Glomerular endothelial cell (primary cell): ENCODE results near the gene SF3B6. TPM values are rescaled to one million over a fixed set of nuclear protein-coding genes. Genes with fewer than 3 reads are reported as not detected.

Experiments used
- DNase-seq: peaks from one replicate; pipeline ENCODE4 v3.0.0-alpha.2; 2011; ENCODE audit warnings: low read depth, low spot score; ENCODE audit errors: extremely low read depth
- total RNA-seq: library from RNA; depleted of rRNA; stranded (reverse); fragments of >200 nt; gene quantifications from 2 replicates; pipeline ENCODE4 v1.2.3, GENCODE V29; 2015

SF3B6 gene
- total RNA-seq, 1 donor from 2014 or later, result 163 TPM

DNA sequence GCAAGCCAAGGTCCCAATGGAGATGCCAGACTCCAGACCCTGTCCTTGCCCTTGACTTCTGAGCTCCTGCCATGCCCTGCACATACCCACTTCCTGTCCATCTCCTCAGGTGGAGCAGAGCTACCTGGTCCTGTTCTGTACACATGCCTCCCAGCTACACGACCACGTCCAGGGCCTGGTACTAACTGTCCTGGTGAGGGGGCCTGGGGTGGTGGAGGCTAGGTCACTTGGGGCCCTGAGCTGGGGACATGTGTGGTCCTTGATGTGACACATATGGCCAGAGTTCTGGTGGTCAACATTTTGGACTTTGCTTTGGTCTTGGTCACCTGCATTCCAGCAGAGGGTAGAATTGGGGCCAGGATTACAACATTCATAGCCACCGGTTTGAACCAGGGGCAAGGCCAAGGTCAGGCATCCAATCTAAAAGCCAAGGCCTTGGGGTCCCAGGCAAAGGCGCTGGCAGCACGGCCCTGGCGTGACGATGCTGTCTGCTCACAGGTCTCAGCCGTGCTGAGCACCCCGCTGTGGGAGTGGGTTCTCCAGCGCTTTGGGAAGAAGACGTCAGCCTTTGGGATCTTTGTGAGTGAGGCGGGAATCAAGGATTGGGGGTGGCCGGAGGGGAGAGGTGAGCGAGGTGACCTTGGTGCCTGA lies 53.7 kb downstream of the SF3B6 start:
- no peak for DNase-seq

GRCh38 chr2:24021122-24021998 lies 54.8 kb downstream of the SF3B6 start:
- DNase-seq, result no peak

DNA sequence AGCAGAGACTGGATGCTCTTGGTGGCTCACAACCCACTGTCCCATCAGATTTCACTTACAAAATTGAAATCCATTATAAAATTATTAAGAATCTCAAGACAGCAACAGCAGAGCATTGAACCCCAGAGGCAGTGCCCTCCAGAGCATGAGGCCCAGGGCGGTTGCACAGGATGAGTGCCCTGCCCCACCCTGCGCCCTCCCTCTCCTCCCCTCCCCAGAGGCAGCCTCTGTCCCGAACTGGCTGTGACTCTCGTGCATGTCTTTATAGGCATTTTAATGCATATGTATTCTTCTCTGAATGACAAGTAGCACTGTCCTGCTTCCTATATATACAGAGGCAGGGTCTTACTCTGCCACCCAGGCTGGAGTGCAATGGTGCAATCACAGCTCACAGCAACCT lies 55.9 kb downstream of the SF3B6 start:
- no peak for DNase-seq

DNA sequence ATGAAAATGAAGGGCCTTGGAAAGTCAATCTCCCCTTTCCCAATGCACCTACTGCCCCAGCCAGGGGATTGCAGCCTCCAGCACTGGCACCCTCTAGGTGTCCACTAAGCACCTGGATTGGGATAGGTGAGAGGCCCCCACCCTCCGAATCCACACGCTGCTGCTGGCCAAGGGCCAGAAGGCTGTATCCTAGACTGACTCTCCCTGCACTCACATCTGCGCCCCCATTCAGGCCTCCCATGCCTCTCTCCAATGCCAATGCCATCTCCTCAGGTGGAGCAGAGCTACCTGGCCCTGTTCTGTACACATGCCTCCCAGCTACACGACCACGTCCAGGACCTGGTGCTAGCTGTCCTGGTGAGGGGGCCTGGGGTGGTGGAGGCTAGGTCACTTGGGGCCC lies 56.4 kb downstream of the SF3B6 start:
- DNase-seq, result no peak

- no peak for DNase-seq
These were observed 57.9 kb downstream of the SF3B6 start for GRCh38 chr2:24018241-24018640.

GRCh38 chr2:24017711-24018110 lies 58.4 kb downstream of the SF3B6 start:
- DNase-seq, result no peak

Other genes with a start within 250 kb of the SF3B6 start
- gene ATAD2B, start 149.2 kb downstream of the SF3B6 start, total RNA-seq, result 6.5 and 12.7 TPM in 2 replicates
- 10.4 and 12.0 TPM in 2 replicates for gene UBXN2A, start 135.9 kb downstream of the SF3B6 start, total RNA-seq
- gene MFSD2B, start 66.2 kb downstream of the SF3B6 start, total RNA-seq, result 0.53 TPM in 1 of 2 replicates, not detected in the other
- gene WDCP, start 28.9 kb downstream of the SF3B6 start, total RNA-seq, result 9.1 and 10.4 TPM in 2 replicates
- 14.9 and 18.1 TPM in 2 replicates for gene FKBP1B, start 26.6 kb downstream of the SF3B6 start, total RNA-seq
- gene TP53I3, start 8.5 kb upstream of the SF3B6 start, total RNA-seq, result 80.3 and 133 TPM in 2 replicates
- gene PFN4, start 47.0 kb upstream of the SF3B6 start, total RNA-seq, result 2.7 TPM in 1 of 2 replicates, not detected in the other
- 5.3 and 48.4 TPM in 2 replicates for gene FAM228B, start 47.1 kb upstream of the SF3B6 start, total RNA-seq
- not detected in 2 replicates for gene FAM228A, start 98.7 kb upstream of the SF3B6 start, total RNA-seq